ENCODE results near the gene EXOSC5.
"Not testable (repeated sequence)": the region's sequence is repeated elsewhere in the genome, so short reads cannot be mapped to it uniquely, and the experiment has no call there.

Gene EXOSC5

GRCh38 chr19:41364524-41365391 is 32.4 kb downstream of the EXOSC5 start:
- no peak for DNase-seq

GRCh38 chr19:41363753-41364523 is 33.2 kb downstream of the EXOSC5 start, which contains the start of gene B9D2:
B9D2 (minus strand) TSS chr19:41364149; CDS start chr19:41363519, 630 bp downstream.
- DNase-seq = peak; percentile 97

GRCh38 chr19:41363371-41363752 is 33.8 kb downstream of the EXOSC5 start:
- DNase-seq = no peak

DNA sequence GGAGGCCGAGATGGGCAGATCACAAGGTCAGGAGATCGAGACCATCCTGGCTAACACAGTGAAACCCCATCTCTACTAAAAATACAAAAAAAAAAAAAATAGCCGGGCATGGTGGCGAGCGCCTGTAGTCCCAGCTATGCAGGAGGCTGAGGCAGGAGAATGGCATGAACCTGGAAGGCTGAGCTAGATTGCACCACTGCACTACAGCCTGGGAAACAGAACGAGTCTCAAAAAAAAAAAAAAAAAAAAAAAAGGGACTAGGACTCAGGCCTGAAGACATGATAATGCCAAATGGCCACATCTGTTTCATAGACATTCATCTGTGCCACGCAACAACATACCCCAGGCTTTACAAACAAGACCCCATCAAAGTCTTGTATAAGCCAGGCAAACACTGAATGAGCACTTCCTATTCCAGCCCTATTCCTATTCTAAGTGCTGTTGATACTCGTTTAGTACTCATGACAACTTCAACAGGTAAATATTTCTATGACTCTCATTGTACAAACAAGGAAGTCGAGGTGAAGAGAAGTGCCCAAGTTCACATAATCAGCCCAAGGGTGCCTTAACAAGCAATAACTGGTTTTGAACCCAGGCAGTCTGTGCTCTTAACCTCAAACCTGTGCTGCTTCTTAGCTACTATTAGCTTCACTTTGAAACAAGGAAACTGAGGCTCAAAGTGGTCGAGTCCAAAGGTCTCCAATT is 34.9 kb downstream of the EXOSC5 start:
- DNase-seq = no peak

- DNase-seq = no peak
These were observed 37.4 kb downstream of the EXOSC5 start for GRCh38 chr19:41359741-41360140.

GRCh38 chr19:41357746-41358145 is 39.4 kb downstream of the EXOSC5 start:
- no peak for DNase-seq

- DNase-seq = no peak
These were observed 40.0 kb downstream of the EXOSC5 start for GRCh38 chr19:41356984-41357739.

DNA sequence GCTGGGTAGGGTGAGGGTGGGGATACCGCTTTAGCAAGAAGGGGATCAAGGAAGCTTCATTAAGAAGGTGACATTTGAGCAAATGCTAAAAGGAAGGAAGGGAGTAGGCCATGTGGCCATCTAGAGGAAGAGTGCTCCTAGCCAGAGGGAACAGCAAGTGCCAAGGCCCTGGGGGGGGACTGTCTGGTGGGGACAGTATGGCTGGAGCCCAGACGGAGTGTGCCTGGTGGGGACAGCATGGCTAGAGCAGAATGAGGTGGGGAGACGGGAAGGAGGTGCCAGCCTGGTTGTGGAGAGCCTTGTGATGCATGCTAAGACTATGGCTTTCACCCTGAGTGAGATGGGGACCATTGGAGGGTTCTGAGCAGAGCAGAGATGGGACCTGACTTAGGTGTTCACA is 41.4 kb downstream of the EXOSC5 start:
- DNase-seq = no peak

- no peak for DNase-seq
These were observed 42.1 kb downstream of the EXOSC5 start for GRCh38 chr19:41355035-41355434.

GRCh38 chr19:41354343-41354953 is 42.7 kb downstream of the EXOSC5 start:
- no peak for DNase-seq

DNA sequence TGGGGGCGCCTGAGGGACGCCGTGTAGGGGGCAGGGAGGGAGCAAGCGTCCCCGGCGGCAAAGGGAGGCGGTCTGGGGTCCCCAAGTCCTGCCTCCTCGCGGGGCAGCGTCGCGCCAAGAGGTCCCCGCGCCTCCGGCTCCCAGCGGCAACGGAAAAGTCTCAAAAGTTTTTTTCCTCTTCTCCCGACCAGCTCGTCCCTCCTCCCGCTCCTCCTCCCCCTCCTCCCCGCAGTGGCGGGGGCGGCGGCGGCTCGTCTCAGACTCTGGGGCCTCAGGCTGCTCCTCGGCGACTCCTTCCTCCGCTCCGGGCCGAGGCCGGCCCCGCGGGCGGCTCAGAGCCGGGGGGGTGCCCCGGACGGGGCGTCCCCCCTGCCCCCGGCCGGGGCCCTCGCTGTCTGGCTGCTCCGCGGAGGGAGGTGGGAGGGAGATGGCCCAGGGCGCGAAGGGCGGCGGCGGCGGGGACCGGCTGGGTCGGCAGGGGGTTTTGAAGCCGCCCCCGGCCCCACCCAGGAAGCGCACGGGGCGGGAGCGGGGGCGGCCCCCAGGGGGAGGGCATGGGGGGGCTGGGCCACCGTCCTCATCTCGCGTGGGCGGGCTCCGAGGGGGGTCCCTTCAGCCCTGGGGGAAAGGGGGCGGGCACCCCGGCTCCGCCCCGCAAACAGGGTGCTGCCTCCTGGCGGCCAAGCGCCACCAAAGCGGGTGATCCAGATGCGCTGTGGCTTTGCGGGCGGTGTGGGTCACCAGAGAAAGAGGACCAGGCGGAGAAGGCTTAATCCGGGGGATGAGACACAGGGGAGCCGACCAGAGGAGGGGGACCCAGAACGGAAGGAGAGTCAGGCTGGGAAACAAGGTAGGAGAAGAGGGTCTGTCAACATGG is 43.5 kb downstream of the EXOSC5 start, which contains the start of gene TGFB1:
Gene TGFB1 (minus strand): TSS at position 457 of the 877 bp plus-strand sequence. CDS start 878 bp downstream, outside the sequence.
- DNase-seq = no peak

DNA sequence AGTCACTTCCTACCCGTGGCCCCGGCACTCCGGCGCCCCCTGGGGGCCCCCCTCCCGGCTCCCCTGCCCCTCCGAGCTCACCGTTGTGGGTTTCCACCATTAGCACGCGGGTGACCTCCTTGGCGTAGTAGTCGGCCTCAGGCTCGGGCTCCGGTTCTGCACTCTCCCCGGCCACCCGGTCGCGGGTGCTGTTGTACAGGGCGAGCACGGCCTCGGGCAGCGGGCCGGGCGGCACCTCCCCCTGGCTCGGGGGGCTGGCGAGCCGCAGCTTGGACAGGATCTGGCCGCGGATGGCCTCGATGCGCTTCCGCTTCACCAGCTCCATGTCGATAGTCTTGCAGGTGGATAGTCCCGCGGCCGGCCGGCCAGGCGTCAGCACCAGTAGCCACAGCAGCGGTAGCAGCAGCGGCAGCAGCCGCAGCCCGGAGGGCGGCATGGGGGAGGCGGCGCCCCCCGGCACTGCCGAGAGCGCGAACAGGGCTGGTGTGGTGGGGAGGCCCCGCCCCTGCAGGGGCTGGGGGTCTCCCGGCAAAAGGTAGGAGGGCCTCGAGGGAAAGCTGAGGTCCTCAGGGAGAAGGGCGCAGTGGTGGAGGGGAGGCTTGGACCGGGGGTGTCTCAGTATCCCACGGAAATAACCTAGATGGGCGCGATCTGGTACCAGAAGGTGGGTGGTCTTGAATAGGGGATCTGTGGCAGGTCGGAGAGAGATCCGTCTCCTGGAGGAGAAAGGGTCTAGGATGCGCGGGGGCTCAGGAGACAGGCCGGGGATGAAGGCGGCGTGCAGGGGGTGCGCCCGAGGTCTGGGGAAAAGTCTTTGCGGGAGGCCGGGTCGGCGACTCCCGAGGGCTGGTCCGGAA is 44.3 kb downstream of the EXOSC5 start:
- DNase-seq = peak; percentile 46

DNA sequence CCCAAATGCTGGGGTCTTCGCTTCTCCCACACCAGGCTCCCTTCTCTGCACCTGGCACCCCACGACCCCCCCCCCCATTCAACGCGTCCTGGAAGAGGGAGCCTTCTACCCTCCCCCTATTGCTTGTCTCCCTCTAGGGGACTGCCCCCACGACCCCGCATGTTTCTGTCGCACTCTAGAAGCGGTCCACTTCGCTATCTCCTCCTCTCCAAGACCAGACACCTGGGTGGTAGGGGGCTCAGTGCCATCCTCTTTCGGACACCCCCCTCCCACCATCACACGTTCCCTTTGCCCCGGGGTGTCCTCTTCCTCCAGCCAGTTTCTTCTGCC is 44.9 kb downstream of the EXOSC5 start:
- no peak for DNase-seq

DNA sequence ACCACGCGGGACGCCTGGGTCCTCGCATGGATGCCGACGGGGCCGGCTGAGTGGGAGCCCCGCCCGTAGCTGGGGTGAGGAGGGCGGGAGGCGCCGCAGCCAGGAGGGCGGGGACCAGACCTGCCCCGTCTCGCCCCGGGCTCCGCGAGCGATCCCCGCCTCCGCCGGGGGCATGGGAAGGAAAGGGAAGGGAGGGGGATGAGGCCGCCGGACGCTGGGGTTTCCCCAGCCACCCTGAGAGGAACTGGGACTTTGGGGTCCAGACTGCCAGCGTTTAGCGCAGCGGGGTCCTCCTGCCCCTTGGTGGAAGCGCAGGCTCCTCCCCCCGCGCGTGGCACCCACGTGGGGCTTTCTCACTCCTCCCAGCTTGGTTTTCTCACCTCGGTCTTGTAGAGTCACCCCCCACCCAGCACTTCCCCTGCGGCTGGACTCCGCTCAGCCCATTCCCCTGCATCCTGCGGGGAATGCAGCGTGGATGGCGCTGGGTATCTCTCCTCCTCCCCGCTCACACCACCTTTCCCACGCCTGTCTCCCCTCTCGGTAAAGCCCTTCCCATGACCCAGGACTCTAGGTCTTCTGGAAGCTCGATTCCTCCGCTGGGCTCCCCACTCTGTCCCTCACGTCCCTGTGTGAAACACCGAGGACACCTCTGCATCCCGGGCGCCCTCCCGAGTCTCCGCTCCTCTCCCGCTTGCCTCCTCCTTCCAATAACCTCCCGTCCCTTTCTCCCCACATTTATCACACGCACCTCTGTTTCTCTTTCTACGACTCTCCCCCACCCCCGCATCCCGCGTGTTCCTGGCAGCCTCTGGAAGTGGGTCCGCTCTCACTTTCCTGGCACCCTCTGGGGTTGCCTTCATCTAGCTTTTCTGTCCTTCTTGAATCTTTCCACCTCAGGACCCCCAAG is 45.6 kb downstream of the EXOSC5 start:
- DNase-seq = no peak

GRCh38 chr19:41350735-41351338 is 46.3 kb downstream of the EXOSC5 start:
- DNase-seq = no peak

DNA sequence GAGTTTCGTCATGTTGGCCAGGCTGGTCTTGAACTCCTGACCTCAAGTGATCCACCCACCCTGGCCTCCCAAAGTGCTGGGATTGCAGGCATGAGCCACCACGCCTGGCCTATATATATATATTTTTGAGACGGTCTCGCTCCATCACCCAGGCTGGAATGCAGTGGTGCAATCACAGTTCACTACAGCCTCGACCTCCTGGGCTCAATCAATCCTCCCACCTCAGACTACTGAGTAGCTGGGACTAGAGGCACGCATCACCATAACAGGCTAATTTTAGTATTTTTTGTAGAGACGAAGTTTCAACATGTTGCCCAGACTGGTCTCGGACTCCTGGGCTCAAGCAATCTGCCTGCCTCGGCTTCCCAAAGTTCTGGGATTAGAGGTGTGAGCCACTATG is 50.2 kb downstream of the EXOSC5 start:
- not testable (repeated sequence) for DNase-seq

DNA sequence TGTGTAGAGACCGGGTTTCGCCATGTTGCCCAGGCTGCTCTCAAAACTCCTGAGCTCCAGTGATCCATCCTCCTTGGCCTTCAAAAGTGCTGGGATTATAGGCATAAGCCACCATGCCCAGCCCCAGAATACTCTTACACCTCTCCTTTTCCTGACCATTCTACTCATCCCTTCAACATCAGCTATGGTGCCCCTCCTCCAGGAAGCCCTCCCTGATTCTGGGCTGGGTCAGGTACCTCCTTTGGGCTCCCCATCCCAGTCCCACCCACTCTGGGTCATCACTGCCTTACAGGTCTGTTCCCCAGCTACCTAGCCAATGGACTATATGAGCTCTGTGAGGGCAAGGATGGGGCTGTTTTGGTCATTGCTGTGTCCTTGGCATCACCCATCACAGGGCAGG is 53.0 kb downstream of the EXOSC5 start:
- no peak for DNase-seq

DNA sequence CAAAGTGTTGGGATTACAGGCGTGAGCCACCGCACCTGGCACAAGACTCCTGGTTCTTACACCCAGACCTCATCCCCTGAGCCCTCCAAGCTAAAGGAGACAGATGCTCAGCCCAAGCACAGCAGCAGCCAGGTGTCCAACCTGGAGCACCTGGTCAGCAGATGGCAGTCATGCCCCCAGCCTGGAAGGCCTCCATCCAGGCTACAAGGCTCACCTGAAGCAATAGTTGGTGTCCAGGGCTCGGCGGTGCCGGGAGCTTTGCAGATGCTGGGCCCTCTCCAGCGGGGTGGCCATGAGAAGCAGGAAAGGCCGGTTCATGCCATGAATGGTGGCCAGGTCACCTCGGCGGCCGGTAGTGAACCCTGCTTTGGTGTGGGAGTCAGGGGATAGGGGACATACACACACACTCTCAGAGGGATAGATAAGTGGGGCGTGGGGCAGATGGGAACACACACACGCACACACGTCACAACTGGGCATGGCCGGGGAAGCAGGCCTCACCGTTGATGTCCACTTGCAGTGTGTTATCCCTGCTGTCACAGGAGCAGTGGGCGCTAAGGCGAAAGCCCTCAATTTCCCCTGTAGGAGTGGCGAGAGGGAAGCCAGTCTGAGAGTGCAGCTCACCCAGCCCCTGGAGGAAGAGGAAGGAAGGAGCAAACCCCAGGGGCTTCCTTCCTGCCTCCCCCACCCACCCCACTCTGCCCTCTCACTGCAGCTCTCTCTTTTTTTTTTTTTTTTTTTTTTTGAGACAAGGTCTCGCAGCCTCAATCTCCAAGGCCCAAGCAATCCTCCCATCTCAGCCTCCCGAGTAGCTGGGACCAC is 55.3 kb downstream of the EXOSC5 start:
- no peak for DNase-seq
